Bronchial epithelial cell (primary cell): ENCODE results near the gene C16orf74. TPM values are rescaled to one million over a fixed set of nuclear protein-coding genes. Genes with fewer than 3 reads are reported as not detected.
A peak's percentile ranks its signal among the peaks of the same experiment; 100 is the strongest.

Experiments
- DNase-seq: peaks from one replicate; pipeline ENCODE4 v3.0.0-alpha.2; 2010; ENCODE audit warnings: low read depth
- FAIRE-seq: peaks from 2 replicates; lab custom pipeline; 2011; peaks lifted over from hg19 to GRCh38; lab: Jason Lieb, UNC
- H3K27me3 ChIP-seq: 2 replicates; pipeline ENCODE4 v1.5.1; 2011; ENCODE audit warnings: low read length; ENCODE audit not compliant: control insufficient read depth, insufficient read depth
- H3K36me3 ChIP-seq: 2 replicates; pipeline ENCODE4 v1.5.1; 2011; ENCODE audit warnings: low read length; ENCODE audit not compliant: control insufficient read depth, insufficient read depth
- H3K4me3 ChIP-seq: 2 replicates; pipeline ENCODE4 v1.5.1; 2011; ENCODE audit warnings: mild to moderate bottlenecking, low read depth, low read length, control low read depth
- CTCF ChIP-seq: IDR thresholded peaks from 2 replicates; pipeline ENCODE4 v1.5.1; 2011; ENCODE audit warnings: mild to moderate bottlenecking, moderate library complexity, low read length, control low read depth, inconsistent platforms; ENCODE audit not compliant: insufficient read depth, severe bottlenecking
- total RNA-seq: library from RNA; depleted of rRNA; stranded (reverse); fragments of >200 nt; gene quantifications from 2 replicates; pipeline ENCODE4 v1.2.1, GENCODE V29; 2014

Gene C16orf74
- 157 and 167 TPM in 2 replicates for total RNA-seq

- FAIRE-seq (no peak), DNase-seq (peak; percentile 58)
- Histone ChIP-seq H3K27me3 (no peaks in the 10 kb centered on the region), H3K36me3 (peaks cover 1% of the 10 kb centered on the region), H3K4me3 (peak within 1 kb of the TSS; percentile 69)
- no peak for TF ChIP-seq CTCF
These were observed at the start of gene C16orf74 for GRCh38 chr16:85750827-85751697. Gene C16orf74, minus strand, starts transcription at chr16:85751096. Its CDS starts 15,879 bp downstream, at chr16:85735217.

- DNase-seq (no peak), FAIRE-seq (no peak)
- Histone ChIP-seq H3K4me3 (peak overlapping the region; percentile 97), H3K36me3 (peaks cover 26% of the 10 kb centered on the region), H3K27me3 (no peaks in the 10 kb centered on the region)
- no peak for TF ChIP-seq CTCF
These were observed 49.4 kb upstream of the C16orf74 start for GRCh38 chr16:85800321-85800669.

GRCh38 chr16:85799497-85800320 lies 48.8 kb upstream of the C16orf74 start, which contains the start of the genes COX4I1 and EMC8:
Gene COX4I1, plus strand, starts transcription at chr16:85799695. Its CDS starts 1,511 bp downstream, at chr16:85801206.
Gene EMC8, minus strand, starts transcription at chr16:85799544. Its CDS starts 249 bp downstream, at chr16:85799295.
- peaks cover 27% of the 10 kb centered on the region for H3K36me3 ChIP-seq
- H3K4me3 ChIP-seq: peak within 1 kb of the TSS; percentile 97
- DNase-seq (peak; percentile 76), FAIRE-seq (no peak)
- TF ChIP-seq CTCF: no peak
- H3K27me3 ChIP-seq: no peaks in the 10 kb centered on the region

GRCh38 chr16:85798901-85799496 lies 48.1 kb upstream of the C16orf74 start:
- TF ChIP-seq CTCF: peak; percentile 25
- FAIRE-seq (no peak), DNase-seq (peak; percentile 10)
- peaks cover 26% of the 10 kb centered on the region for H3K36me3 ChIP-seq
- no peaks in the 10 kb centered on the region for H3K27me3 ChIP-seq
- peak overlapping the region; percentile 97 for H3K4me3 ChIP-seq

GRCh38 chr16:85798283-85798776 lies 47.4 kb upstream of the C16orf74 start:
- H3K27me3 ChIP-seq: no peaks in the 10 kb centered on the region
- no peak for FAIRE-seq
- no peak for TF ChIP-seq CTCF
- peak overlapping the region; percentile 97 for H3K4me3 ChIP-seq
- peaks cover 25% of the 10 kb centered on the region for H3K36me3 ChIP-seq
- DNase-seq: peak; percentile 18
